NOMO-1 treated with dmso at 0.1 percent for 144 hours (cell line): ENCODE data around the gene TXLNB.
A peak's percentile ranks its signal among the peaks of the same experiment; 100 is the strongest.

Experiments
- DNase-seq: peaks from one replicate; lab custom pipeline; 2025; ENCODE audit not compliant: unreplicated experiment; lab: John Stamatoyannopoulos, UW

The TXLNB gene

DNA sequence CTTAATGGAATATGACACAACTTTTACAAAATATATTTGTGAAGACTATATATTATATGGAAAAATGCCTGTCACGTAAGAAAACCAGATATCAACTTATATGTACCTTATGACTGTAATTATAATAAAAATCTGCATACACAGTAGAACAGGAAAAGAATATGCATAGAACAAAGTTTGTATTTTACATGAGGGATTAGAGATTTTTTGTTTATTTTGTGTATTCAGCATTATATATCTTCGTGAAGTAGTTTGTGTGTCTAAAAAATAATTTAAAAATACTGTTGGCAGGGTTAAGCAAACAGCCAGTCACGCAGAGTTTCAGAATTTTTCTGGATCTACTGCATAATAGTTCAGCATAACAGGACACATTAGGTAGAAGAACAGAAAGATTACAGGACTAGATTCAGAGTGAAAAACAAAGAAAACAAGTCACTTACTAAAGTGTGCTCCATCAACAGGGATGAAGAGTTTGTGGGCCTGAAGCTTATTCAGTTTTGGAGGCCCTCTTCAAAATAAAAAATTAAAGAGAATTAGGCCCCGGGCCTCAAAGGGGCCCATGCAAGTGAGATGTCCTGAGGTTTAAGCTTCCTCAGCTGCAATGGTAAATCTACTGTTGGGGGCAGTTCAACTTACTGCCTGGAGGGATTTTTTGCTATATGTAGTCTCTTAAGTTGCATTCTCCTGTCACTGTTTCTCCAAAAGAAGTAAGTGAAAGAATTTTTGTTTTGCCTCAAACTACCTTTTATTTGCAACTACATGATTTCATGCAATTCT lies 16.3 kb downstream of the TXLNB start:
- DNase-seq = no peak

DNA sequence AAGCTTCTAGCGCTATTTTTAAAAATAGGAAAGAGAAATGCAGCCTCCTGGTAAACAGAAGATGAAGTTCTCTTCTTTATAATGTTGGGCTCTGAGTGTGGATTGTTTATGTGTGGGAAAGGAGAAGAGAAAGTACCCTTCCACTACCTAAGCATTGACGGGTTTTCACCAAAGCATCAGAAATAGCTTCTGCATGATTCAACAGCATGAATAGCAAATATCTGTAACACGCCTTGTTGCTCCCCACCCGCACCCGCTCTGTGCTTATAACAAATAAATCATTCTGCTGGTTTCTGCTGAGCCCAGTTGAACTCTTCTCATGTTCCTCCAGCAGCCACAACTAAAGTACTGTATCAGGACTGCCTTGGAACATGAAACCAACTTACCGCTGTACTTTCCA lies 20.7 kb downstream of the TXLNB start:
- no peak for DNase-seq

DNA sequence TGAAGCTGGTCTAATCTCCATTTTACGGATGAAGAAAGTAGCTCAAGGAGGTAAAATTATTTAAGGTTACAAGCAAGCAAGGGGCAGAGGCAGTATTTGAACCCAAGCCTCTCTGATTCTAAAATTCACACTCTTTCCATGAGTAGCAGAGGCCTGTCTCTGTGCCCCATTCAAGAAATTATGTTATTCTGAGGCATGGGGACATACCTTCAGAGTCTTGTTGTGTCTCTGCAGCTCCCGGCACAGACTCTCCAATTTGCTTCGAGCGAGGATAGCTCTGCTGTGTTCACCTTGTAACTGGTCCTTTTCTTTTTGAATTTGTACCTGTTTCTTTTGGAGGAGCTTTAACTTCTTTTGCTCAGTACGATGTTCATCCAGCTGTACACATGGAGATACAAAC lies 21.5 kb downstream of the TXLNB start:
- DNase-seq = no peak

DNA sequence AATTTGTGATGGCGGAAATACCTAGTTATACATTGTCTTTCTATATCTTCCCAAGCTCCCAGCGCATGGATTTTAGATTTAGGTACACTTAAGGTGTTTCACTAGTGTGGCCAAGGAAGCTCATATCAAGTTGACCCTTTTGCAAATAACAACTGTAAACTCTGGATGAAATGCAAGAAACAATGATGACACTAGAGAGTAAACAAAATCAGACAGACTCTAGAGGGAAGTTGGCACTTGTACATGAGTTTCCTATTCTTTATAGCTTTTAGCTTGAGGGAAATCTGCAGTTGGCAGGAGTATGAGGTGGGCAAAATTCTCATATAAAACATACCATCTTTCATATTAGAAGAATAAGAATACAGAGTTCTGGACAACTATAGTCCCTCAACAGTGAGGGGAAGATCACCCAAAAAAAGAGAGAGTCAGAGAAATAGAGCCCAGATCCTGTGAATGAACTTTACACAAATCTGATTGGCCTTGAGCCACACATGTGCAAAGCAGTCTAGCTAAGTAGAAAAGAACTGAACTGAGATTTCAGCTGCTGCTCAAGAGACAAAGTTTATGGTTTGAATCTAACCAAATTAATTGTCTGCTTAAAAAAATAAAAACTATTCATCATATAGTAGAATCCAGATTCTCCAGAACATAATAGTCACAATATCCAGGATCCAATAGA lies 26.1 kb downstream of the TXLNB start:
- DNase-seq = no peak

DNA sequence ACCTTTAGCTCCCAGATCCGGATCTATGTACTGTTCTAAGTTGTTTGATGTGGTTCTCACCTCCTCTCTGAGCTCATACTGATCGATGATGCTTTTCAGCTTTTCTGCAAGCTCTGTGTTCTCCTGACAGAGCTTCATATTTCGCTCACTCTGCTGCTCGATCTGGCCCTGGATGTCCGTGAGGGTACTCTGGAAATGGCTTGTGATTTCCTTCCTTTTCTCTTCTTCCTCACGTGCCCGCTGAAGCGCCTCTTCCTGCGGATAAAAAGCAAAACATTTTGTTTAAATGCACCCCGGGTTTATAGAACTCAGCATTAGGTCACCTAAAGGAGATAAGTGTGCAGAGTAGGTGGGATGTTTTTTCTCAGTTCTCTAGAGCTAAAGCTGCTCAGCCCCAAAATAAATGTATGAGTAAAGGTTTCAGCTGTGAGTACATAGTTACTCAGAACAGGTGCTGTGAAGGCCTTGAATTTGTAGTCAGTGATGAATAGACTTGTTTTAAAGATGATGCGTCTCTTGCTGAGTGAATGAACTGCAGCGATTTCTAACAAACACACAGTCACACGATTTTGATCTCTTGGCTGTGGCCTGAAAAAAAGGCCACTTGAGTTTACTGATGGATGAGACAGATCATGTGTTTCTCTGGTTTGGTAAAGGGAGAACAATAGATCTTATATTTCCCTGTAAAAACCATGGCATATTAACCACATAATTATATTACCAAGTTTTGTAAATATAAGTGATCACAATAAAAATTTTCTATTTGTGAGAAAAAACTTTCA lies 29.1 kb downstream of the TXLNB start:
- no peak for DNase-seq

DNA sequence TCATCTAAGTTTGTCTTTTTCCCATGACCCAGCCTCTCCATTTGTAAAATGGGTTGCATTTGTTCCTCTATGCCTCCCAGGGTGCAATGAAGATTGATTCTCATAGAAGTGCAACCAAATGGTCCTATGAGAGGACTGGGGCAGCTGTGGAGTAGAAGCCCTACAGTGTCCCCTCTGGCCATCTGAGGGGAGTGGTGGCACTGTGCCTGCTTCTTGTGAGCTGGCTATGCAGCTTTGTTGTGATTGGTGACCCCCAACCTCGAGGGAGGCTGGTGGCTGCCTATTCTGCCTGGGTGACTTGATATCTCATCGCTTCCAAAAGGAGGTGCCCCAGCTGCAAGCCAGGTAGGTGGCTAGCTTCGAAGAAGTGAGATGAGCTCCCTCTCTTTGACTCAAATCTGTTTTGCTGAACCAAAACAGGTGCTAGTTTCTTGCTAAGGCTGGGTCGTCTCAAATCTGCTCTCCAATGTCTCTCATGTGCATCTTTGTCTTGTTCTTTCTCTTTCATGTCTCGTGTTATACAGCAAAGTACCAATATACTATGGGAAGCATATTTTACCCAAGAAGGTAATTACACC lies 33.9 kb downstream of the TXLNB start:
- no peak for DNase-seq

DNA sequence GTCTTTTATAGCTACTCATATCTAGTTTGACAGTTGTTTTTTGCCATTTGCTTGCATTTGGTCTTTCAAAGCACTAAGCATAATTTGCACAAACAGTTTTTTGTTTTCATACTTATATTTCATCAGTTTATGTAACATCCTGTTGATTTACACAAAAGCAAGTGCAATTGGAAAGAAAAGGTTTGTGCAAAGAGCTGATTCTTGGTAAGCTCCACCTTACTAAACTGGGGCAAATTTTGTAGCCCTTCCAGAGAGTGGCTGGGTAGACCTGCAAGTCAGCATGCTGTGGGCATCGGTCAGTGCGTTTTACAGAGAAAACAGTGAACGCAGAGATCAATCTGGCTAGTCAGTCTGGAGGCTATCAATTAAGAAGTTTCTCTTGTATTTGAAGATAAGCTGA lies 34.5 kb downstream of the TXLNB start:
- no peak for DNase-seq

DNA sequence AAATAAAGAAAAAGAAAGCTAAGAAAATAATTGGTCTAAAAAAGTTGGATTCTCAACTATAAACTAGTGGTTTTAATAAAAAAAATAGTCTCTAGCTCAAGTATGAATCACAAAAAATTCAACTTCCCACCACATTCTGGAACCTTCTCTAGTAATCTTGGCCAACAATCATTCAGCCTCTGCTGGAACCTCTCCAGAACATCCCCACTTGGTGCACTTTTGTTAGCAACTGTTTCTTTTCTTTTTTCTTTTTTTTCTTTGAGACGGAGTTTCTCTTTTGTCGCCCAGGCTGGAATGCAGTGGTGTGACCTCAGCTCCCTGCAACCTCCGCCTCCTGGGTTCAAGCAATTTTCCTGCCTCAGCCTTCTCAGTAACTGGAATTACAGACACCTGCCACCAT lies 35.7 kb downstream of the TXLNB start:
- DNase-seq = no peak

DNA sequence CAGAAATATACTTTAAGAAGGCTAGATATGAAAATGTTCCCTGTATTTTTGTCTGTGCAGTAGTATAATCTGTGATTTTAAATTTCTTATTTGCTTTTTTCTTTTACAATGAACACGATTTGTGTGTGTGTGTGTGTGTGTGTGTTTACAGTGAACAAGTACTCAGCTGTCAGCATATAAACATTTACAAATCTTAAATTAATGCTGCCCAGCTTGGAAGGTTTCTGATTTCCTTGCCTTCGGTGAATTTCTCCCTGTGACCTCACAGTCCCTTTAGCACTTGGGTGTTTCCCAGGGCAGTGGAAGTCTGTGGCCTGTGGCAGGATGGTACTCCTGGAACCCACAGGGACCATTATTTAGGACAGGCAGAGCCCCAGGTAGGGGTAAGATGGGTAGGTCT lies 37.6 kb downstream of the TXLNB start:
- no peak for DNase-seq

DNA sequence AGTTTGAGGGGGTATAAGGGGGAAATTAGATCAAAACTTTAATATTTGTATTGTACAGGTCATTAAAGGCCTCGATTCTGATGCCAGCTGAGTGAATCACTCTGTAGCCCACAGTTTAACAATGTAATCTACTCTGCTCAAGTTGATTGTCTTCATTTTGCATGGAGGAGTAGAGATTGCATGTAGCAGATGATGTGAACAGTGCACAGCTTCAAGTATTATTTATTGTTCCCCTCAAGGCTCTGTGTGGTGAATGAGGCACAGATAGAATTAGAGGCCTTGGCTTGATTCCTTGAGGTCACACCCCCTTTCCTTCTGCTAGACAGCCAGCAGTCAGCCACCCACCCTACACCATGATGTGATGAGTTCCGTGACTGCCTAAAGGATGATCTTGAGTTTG lies 38.1 kb downstream of the TXLNB start:
- DNase-seq = no peak

DNA sequence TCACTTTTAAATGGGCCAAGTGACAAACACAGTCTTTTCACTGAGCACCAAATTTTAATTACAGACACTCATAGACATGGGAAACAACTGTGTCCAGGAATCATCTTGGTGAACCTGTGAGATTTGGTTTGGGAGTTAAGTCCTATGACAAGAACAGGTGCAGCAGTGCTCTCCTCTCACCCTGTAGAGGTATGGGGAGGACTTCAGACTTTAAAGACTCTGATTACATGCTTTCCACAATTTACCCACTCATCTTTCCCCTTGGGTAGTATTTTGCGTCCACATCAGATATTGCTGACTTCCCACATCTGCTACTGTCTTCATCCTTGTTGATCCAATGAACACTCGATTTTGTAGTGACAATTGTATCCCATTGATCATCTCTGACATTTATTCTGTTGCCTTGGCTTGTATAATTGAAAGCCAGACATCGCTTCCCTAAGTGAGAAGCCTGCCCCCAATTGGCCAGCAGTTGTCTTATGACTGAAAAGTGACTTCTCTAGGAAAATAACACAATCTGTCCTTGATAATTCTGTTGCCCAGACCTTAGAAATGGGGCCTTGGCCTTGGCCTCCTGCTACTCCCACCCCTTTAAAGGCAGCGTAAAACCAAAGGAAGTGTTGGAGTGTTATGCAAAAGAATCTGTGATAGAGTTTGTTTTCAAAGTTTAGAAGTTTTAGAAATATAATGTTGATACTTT lies 40.0 kb downstream of the TXLNB start:
- DNase-seq = no peak

DNA sequence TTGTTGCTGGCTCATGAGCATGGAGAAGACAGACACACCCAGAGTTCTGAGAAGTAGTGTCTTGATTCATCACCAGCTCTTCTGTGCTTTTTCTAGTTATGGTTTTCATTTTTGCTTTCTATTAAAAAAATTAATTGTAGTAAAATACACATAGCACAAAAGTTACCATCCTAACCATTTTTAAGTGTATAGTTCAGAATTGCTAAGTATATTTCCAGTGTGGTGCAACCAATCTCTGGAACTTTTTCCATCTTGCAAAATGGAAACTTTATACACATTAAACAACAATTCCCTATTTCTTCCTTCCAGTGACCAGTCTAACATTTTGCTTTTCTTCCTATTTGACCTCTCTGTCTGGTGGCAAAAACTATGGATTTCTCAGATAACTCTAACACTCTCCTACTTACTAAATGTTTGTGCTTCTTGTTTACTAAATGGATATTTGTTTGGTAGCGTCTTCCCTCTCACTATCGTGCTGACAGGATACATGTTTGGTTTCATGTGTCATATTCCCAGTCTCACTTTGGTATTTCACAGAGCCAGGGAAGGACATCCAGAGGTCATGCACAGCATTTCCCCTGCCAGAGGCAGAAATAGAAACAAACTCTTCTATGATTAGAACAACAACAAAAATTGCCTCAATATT lies 40.6 kb downstream of the TXLNB start:
- DNase-seq = no peak

DNA sequence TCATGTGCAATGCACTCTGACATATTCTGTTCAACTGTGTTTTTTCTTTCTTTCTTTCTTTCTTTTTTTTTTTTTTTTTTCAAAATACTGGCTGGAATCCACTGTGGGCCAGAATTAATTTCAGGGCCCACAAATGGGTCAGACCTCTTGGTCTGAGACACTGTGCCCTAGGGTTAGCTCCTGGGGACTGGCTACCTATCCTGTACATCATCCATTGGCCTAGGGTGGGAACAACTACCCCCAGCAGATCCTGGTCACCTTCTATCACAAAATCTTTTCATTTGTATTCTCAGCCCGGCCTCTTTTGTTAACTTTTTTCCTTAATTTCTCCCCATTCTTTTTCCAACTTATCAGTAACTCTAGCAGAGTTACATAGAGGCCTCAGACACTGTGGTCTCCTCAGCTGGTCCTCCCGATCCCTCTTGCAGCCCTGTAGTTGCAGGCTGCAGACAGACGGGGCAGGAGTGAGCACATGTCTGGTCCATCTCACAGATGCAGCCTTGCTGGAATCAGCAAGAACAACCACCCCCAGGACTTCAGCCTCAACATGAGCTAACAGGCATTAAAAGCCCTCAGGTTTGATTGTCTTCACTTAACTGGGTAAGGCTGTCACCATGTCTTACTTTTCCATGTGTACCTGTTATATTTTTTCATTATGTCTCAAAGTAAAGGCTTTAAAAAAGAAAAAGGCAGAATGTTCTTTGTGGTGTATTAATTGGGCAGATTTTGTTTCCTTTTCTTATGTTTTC lies 41.3 kb downstream of the TXLNB start:
- DNase-seq = peak; percentile 14

DNA sequence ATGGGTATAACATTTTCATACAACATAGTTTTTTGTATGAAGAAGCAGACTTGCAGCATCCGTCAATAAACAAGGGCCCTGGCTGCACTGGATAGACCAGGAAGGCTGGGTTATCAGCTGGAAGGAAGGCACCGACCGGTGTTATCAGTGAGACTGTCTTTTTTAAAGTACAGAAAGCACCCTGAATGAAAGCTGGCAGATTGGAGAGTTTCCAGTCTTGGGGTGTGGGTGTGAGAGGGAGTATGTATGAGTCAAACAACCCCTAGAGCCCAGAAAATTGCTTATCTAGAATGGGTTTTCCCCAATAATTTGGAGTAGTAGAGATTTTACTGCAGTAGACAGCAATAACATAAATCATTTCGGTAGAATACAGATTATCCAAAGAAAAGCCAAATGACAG lies 42.4 kb downstream of the TXLNB start:
- DNase-seq = no peak

DNA sequence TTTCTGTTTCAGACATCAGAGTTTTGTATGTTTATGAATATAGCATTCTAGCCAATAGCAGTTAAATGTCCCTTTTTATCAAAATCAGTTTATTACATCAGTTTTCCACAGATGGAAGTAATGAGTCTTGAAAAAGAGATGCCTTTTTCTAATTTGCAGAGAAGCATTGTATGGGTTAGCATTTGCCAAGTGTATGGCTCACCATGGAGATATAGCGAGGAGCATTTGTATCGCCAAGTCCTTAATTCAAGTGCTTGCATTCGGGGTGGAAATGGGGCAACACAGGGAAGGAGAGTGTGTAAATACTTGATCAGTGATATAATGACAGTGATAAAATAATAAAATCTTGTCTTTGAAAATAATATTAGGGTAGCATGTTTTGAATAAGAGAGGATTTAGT lies 42.9 kb downstream of the TXLNB start:
- no peak for DNase-seq

DNA sequence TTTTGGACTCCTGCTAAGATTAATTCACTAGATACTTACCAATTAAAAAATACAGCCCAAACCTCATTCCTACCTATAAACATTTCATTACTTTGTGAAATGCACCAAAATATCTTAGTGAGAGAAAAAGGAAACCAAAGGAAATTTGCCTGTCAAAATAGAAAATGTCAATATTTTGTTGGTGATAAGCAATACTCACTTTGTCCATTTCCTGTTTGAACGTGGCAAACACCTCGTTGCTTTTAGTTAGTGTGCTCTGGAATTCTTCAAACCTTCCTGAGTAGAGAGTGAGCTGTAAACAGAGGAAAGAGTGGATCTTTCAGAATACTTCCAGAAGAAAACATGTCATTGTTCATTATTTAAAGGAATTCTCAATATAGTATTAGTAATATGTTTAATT lies 44.2 kb downstream of the TXLNB start:
- no peak for DNase-seq

DNA sequence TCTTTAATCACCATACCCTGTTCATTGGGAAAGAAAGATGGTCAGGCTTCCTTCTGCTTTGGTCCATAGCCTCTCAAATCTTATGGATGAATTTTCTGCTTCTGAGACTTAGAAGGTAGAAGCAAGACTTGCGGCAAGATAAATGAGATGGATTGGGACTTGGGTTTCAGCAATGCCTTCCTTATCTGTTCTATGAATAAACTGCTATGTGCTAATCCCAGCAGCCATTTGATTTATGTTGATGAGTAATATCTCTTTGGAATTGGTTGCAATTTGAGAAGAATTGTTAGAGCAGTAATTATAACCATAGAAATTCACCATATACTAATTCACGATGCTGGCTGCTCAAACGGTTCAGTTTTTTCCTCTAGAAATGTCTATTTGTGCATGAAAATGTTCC lies 48.3 kb downstream of the TXLNB start:
- DNase-seq = no peak

DNA sequence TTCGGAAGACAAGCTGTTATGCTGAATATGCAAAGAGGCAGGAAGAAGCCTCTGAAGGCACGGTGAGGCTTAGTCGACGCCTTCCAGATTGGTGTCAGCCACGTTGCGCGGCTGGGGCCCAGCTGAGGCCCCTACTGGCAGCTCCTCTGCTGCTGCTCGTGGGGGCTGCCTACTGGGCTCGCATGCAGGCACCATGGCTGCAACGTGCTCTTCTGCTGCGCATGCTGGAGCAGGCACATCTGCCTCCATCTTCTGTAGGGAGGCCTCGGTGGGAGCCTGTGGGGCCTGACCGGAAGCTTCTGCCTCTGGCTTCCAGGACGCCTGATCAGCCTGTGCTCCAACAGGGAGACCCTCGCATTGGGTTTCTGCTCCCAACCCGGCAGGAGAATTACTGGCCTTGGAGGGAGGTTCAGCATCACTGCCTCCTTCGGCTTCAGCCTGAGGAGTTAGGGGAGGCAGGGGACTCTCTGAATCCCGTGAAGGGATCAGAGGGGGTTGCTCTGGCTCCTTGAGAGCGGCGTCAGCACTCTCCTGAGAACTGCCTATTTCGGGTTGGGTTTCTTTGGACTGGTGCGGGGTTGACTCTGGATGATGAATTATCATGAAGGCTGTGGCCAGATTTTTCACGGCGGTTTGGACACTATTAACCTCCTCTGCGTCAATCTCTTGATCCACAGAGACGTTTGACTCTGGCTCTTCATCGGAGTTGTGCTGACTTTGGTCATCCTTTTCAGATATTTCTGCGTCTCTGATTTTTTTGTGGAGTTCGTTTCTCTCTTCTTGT lies 49.1 kb downstream of the TXLNB start:
- DNase-seq = no peak
